WTC11 (cell line): ENCODE results near the gene RD3L. TPM values are rescaled to one million over a fixed set of nuclear protein-coding genes. Genes with fewer than 3 reads are reported as not detected.

Source experiments
- ATAC-seq: fragments of 200-7000 bp; cut with Tn5 transposase; 2 replicates; pipeline ENCODE4 v1.10.0; 2021; ENCODE audit warnings: mild to moderate bottlenecking, moderate library complexity
- CTCF ChIA-PET: fragments of 300-600 bp; sonication (Branson Sonifier 250); formaldehyde crosslinking; loops from one replicate; lab custom pipeline; 2021; ENCODE audit warnings: antibody characterized with exemption; lab: Charles Lee
- POLR2A ChIA-PET: fragments of 350-600 bp; sonication (Branson Sonifier 250); formaldehyde crosslinking; loops from one replicate; lab custom pipeline; 2021; ENCODE audit warnings: antibody characterized with exemption; lab: Charles Lee
- DNase-seq: peaks from one replicate; pipeline ENCODE4 v3.0.0; 2021; ENCODE audit warnings: low spot score
- H3K27ac Mint-ChIP-seq: 2 replicates; pipeline ENCODE4 v1.8.0; 2021; ENCODE audit warnings: mixed read lengths
- H3K27me3 Mint-ChIP-seq: 2 replicates; pipeline ENCODE4 v1.8.0; 2021; ENCODE audit warnings: low read depth, mild to moderate bottlenecking, moderate library complexity, mixed read lengths
- H3K36me3 Mint-ChIP-seq: 2 replicates; pipeline ENCODE4 v1.8.0; 2021; ENCODE audit warnings: mixed read lengths
- H3K4me1 Mint-ChIP-seq: 2 replicates; pipeline ENCODE4 v1.8.0; 2022; ENCODE audit warnings: mixed read lengths
- H3K4me3 Mint-ChIP-seq: 2 replicates; pipeline ENCODE4 v1.8.0; 2021; ENCODE audit warnings: mild to moderate bottlenecking, moderate library complexity, mixed read lengths
- H3K9me3 Mint-ChIP-seq: 2 replicates; pipeline ENCODE4 v1.8.0; 2021; ENCODE audit warnings: mixed read lengths
- ATF1 ChIP-seq: sonication (generic); formaldehyde crosslinking; IDR thresholded peaks from 2 replicates; pipeline ENCODE4 v1.8.1; 2023; ENCODE audit warnings: mild to moderate bottlenecking, moderate library complexity, missing genetic modification reagents
- CBFB ChIP-seq: sonication (generic); formaldehyde crosslinking; IDR thresholded peaks from 2 replicates; pipeline ENCODE4 v1.8.1; 2022; ENCODE audit warnings: mild to moderate bottlenecking, low read depth, missing genetic modification reagents
- CREM ChIP-seq: sonication (generic); formaldehyde crosslinking; IDR thresholded peaks from 2 replicates; pipeline ENCODE4 v1.8.1; 2022; ENCODE audit warnings: mild to moderate bottlenecking, missing genetic modification reagents, moderate library complexity
- E2F1 ChIP-seq: sonication (generic); formaldehyde crosslinking; IDR thresholded peaks from 2 replicates; pipeline ENCODE4 v1.8.0; 2022; ENCODE audit warnings: mild to moderate bottlenecking, missing genetic modification reagents
- E2F5 ChIP-seq: sonication (generic); formaldehyde crosslinking; IDR thresholded peaks from 2 replicates; pipeline ENCODE4 v1.8.1; 2022; ENCODE audit warnings: mild to moderate bottlenecking, moderate library complexity, missing genetic modification reagents
- FOXP4 ChIP-seq: sonication (generic); formaldehyde crosslinking; IDR thresholded peaks from 2 replicates; pipeline ENCODE4 v1.8.0; 2022; ENCODE audit warnings: mild to moderate bottlenecking, missing genetic modification reagents
- GRHL2 ChIP-seq: fragments of 250-450 bp; sonication (Bioruptor Pico); IDR thresholded peaks from 2 replicates; pipeline ENCODE4 v1.8.0; 2022; ENCODE audit warnings: mild to moderate bottlenecking, moderate library complexity; ENCODE audit not compliant: insufficient replicate concordance, severe bottlenecking
- HMGA2 ChIP-seq: fragments of 250-450 bp; sonication (Bioruptor Pico); IDR thresholded peaks from 2 replicates; pipeline ENCODE4 v1.4.0; 2021; ENCODE audit warnings: mild to moderate bottlenecking, moderate library complexity
- JAZF1 ChIP-seq: fragments of 250-450 bp; sonication (Bioruptor Pico); IDR thresholded peaks from 2 replicates; pipeline ENCODE4 v1.9.0; 2021; ENCODE audit warnings: moderate library complexity, mild to moderate bottlenecking, inconsistent platforms
- NR2C2 ChIP-seq: sonication (generic); formaldehyde crosslinking; IDR thresholded peaks from 2 replicates; pipeline ENCODE4 v1.8.0; 2022; ENCODE audit warnings: mild to moderate bottlenecking, missing genetic modification reagents
- NR3C1 ChIP-seq: sonication (generic); formaldehyde crosslinking; conservative IDR thresholded peaks from 2 replicates; pipeline ENCODE4 v1.8.1; 2023; ENCODE audit warnings: low read depth, mild to moderate bottlenecking, missing genetic modification reagents
- ZNF138 ChIP-seq: sonication (generic); formaldehyde crosslinking; conservative IDR thresholded peaks from 2 replicates; pipeline ENCODE4 v1.8.1; 2022; ENCODE audit warnings: mild to moderate bottlenecking, moderate library complexity, missing genetic modification reagents
- ZNF396 ChIP-seq: fragments of 250-450 bp; sonication (Bioruptor Pico); IDR thresholded peaks from 2 replicates; pipeline ENCODE4 v1.8.0; 2021; ENCODE audit warnings: mild to moderate bottlenecking, moderate library complexity, borderline replicate concordance
- total RNA-seq: library from RNA; stranded (reverse); gene quantifications from 3 replicates; pipeline ENCODE4 v1.2.3, GENCODE V29; 2021
- TF ChIP-seq, protein P1 (sequence below): sonication (generic); formaldehyde crosslinking; IDR thresholded peaks from 2 replicates; pipeline ENCODE4 v1.8.0; 2023; ENCODE audit warnings: missing genetic modification reagents
- TF ChIP-seq, protein P2 (sequence below): sonication (generic); formaldehyde crosslinking; IDR thresholded peaks from 2 replicates; pipeline ENCODE4 v1.8.1; 2022; ENCODE audit warnings: low read depth, mild to moderate bottlenecking, moderate library complexity, missing genetic modification reagents, borderline replicate concordance
- TF ChIP-seq, protein P3 (sequence below): sonication (generic); formaldehyde crosslinking; IDR thresholded peaks from 2 replicates; pipeline ENCODE4 v1.8.0; 2022; ENCODE audit warnings: mild to moderate bottlenecking, missing genetic modification reagents
- TF ChIP-seq, protein P4 (sequence below): sonication (generic); formaldehyde crosslinking; IDR thresholded peaks from 2 replicates; pipeline ENCODE4 v1.8.1; 2023; ENCODE audit warnings: mild to moderate bottlenecking, missing genetic modification reagents
- TF ChIP-seq, protein P5 (sequence below): sonication (generic); formaldehyde crosslinking; IDR thresholded peaks from 2 replicates; pipeline ENCODE4 v1.8.1; 2023; ENCODE audit warnings: mild to moderate bottlenecking, missing genetic modification reagents, moderate library complexity

RD3L gene
- total RNA-seq, 1 experiment from 2014 or later: not detected

DNA sequence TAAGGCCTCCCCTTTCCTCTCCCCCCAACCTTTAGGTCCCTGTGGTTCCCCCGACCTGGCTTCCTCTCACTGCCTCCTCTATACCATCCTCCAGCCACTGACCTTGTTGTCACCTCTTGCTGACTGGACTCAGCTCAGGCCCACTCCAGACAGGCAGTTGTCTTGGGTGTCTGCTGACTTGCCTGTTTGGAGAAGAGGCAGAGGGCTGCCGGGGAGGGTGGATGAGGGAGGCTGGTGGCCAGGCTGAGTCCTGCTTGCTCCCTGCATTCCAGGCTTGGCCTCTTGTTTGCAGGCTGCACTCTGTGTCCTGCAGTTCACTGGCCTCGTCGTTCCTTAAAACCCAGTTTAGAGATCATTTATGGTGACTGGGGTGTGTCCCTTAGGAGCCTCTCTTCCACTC is 31.0 kb upstream of the RD3L start (continued):
- TF ChIP-seq, protein P1, sequence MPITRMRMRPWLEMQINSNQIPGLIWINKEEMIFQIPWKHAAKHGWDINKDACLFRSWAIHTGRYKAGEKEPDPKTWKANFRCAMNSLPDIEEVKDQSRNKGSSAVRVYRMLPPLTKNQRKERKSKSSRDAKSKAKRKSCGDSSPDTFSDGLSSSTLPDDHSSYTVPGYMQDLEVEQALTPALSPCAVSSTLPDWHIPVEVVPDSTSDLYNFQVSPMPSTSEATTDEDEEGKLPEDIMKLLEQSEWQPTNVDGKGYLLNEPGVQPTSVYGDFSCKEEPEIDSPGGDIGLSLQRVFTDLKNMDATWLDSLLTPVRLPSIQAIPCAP (CRISPR knock-in tag): no peak

- ATAC-seq (no peak), DNase-seq (no peak)
- ChIA-PET CTCF (no interaction called here), POLR2A (no interaction called here)
- TF ChIP-seq NR3C1 (CRISPR knock-in tag) (no peak), GRHL2 (CRISPR knock-in tag) (no peak), ZNF138 (no peak), CREM (CRISPR knock-in tag) (no peak), ZNF396 (CRISPR knock-in tag) (no peak), JAZF1 (no peak), HMGA2 (CRISPR knock-in tag) (no peak)
- TF ChIP-seq, protein P2, sequence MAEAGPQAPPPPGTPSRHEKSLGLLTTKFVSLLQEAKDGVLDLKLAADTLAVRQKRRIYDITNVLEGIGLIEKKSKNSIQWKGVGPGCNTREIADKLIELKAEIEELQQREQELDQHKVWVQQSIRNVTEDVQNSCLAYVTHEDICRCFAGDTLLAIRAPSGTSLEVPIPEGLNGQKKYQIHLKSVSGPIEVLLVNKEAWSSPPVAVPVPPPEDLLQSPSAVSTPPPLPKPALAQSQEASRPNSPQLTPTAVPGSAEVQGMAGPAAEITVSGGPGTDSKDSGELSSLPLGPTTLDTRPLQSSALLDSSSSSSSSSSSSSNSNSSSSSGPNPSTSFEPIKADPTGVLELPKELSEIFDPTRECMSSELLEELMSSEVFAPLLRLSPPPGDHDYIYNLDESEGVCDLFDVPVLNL (CRISPR knock-in tag): no peak
- TF ChIP-seq, protein P3, sequence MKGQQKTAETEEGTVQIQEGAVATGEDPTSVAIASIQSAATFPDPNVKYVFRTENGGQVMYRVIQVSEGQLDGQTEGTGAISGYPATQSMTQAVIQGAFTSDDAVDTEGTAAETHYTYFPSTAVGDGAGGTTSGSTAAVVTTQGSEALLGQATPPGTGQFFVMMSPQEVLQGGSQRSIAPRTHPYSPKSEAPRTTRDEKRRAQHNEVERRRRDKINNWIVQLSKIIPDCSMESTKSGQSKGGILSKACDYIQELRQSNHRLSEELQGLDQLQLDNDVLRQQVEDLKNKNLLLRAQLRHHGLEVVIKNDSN (CRISPR knock-in tag): no peak
- TF ChIP-seq, protein P4, sequence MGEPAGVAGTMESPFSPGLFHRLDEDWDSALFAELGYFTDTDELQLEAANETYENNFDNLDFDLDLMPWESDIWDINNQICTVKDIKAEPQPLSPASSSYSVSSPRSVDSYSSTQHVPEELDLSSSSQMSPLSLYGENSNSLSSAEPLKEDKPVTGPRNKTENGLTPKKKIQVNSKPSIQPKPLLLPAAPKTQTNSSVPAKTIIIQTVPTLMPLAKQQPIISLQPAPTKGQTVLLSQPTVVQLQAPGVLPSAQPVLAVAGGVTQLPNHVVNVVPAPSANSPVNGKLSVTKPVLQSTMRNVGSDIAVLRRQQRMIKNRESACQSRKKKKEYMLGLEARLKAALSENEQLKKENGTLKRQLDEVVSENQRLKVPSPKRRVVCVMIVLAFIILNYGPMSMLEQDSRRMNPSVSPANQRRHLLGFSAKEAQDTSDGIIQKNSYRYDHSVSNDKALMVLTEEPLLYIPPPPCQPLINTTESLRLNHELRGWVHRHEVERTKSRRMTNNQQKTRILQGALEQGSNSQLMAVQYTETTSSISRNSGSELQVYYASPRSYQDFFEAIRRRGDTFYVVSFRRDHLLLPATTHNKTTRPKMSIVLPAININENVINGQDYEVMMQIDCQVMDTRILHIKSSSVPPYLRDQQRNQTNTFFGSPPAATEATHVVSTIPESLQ (CRISPR knock-in tag): no peak
- TF ChIP-seq, protein P5, sequence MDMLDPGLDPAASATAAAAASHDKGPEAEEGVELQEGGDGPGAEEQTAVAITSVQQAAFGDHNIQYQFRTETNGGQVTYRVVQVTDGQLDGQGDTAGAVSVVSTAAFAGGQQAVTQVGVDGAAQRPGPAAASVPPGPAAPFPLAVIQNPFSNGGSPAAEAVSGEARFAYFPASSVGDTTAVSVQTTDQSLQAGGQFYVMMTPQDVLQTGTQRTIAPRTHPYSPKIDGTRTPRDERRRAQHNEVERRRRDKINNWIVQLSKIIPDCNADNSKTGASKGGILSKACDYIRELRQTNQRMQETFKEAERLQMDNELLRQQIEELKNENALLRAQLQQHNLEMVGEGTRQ: no peak
- no peak overlapping the region for H3K27ac Mint-ChIP-seq
- no peaks in the 10 kb centered on the region for H3K36me3 Mint-ChIP-seq
- H3K4me3 Mint-ChIP-seq: no peak overlapping the region
- no peaks in the 10 kb centered on the region for H3K9me3 Mint-ChIP-seq
- no peaks in the 10 kb centered on the region; the same call in 1 of the 2 replicates for H3K27me3 Mint-ChIP-seq
- no peaks in the 10 kb centered on the region for H3K4me1 Mint-ChIP-seq
Measured at GRCh38 chr14:103969961-103970360, 27.6 kb upstream of the RD3L start.

DNA sequence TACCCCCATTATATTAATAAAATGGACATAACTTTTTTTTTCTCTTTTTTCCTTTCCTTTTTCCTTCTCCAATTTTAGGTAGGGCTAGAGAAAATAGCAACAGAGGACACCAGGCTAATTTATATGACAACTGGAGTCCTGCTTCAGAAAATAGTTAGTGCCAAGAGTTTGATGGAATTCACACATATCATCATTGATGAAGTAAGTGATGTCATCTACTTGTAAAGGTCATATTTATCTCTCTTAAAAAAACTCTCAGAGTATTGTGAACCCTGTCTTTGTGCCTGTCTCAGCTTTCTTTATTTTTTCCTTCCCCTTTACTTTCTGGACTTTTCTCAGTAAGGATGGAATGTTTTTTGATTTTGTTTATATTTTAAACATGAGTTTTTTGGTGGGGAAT is 24.3 kb upstream of the RD3L start:
- Mint-ChIP-seq H3K9me3 (no peaks in the 10 kb centered on the region), H3K27ac (no peak overlapping the region), H3K27me3 (no peaks in the 10 kb centered on the region; the same call in 1 of the 2 replicates), H3K4me3 (no peak overlapping the region), H3K36me3 (no peaks in the 10 kb centered on the region), H3K4me1 (no peaks in the 10 kb centered on the region)
- ChIA-PET POLR2A (no interaction called here), CTCF (no interaction called here)
- no peak for TF ChIP-seq E2F5 (CRISPR knock-in tag)
- TF ChIP-seq NR2C2: no peak
- no peak for TF ChIP-seq CBFB (CRISPR knock-in tag)
- no peak for TF ChIP-seq E2F1 (CRISPR knock-in tag)
- TF ChIP-seq ATF1 (CRISPR knock-in tag): no peak
- TF ChIP-seq FOXP4 (CRISPR knock-in tag): no peak
- ATAC-seq (no peak), DNase-seq (no peak)
